ENCODE data around the gene CFHR2.
A peak's percentile ranks its signal among the peaks of the same experiment; 100 is the strongest.
"Not testable (repeated sequence)": the region's sequence is repeated elsewhere in the genome, so short reads cannot be mapped to it uniquely, and the experiment has no call there.

CFHR2 gene

GRCh38 chr1:196943568-196943967 lies at the start of gene CFHR2:
TSS of gene CFHR2 (plus strand) at chr1:196943738. CDS start at chr1:196943881, 143 bp downstream.
- DNase-seq (ENCODE audit: low spot score), result not testable (repeated sequence)

GRCh38 chr1:196896355-196896754 lies 47.2 kb upstream of the CFHR2 start:
- DNase-seq (ENCODE audit: low spot score), result no peak

- no peak for DNase-seq (ENCODE audit: low spot score)
Observed at GRCh38 chr1:196897158-196897828, 46.2 kb upstream of the CFHR2 start.

- no peak for DNase-seq (ENCODE audit: low spot score)
Observed at GRCh38 chr1:196902344-196902743, 41.2 kb upstream of the CFHR2 start.

- DNase-seq (ENCODE audit: low spot score), result no peak
Observed at GRCh38 chr1:196910215-196910614, 33.3 kb upstream of the CFHR2 start.

GRCh38 chr1:196912283-196912682 lies 31.3 kb upstream of the CFHR2 start:
- DNase-seq (ENCODE audit: low spot score), result not testable (repeated sequence)

GRCh38 chr1:196926839-196927238 lies 16.7 kb upstream of the CFHR2 start:
- not testable (repeated sequence) for DNase-seq (ENCODE audit: low spot score)

- not testable (repeated sequence) for DNase-seq (ENCODE audit: low spot score)
Observed at GRCh38 chr1:196932853-196933252, 10.7 kb upstream of the CFHR2 start.

GRCh38 chr1:196933531-196934189 lies 9.9 kb upstream of the CFHR2 start:
- no peak for DNase-seq (ENCODE audit: low spot score)

- DNase-seq (ENCODE audit: low spot score), result not testable (repeated sequence)
Observed at GRCh38 chr1:196941474-196941873, 2.1 kb upstream of the CFHR2 start.

GRCh38 chr1:196951711-196952394 lies 8.3 kb downstream of the CFHR2 start:
- peak; percentile 38 for DNase-seq (ENCODE audit: low spot score)

GRCh38 chr1:196954778-196955177 lies 11.2 kb downstream of the CFHR2 start:
- no peak for DNase-seq (ENCODE audit: low spot score)

GRCh38 chr1:196955926-196956325 lies 12.4 kb downstream of the CFHR2 start:
- no peak for DNase-seq (ENCODE audit: low spot score)

- no peak for DNase-seq (ENCODE audit: low spot score)
Observed at GRCh38 chr1:196960854-196961253, 17.3 kb downstream of the CFHR2 start.

GRCh38 chr1:196970182-196970581 lies 26.6 kb downstream of the CFHR2 start:
- DNase-seq (ENCODE audit: low spot score), result no peak

GRCh38 chr1:196976278-196976677 lies 32.7 kb downstream of the CFHR2 start:
- no peak for DNase-seq (ENCODE audit: low spot score)

GRCh38 chr1:196977278-196977677 lies 33.7 kb downstream of the CFHR2 start, which contains the start of gene CFHR5:
TSS of gene CFHR5 (plus strand) at chr1:196977556. CDS start at chr1:196977665, 109 bp downstream.
- DNase-seq (ENCODE audit: low spot score), result no peak

- no peak for DNase-seq (ENCODE audit: low spot score)
Observed at GRCh38 chr1:196980859-196981258, 37.3 kb downstream of the CFHR2 start.

- not testable (repeated sequence) for DNase-seq (ENCODE audit: low spot score)
Observed at GRCh38 chr1:196982247-196982646, 38.7 kb downstream of the CFHR2 start.

GRCh38 chr1:196991919-196992651 lies 48.5 kb downstream of the CFHR2 start:
- not testable (repeated sequence) for DNase-seq (ENCODE audit: low spot score)

GRCh38 chr1:196993916-196994315 lies 50.4 kb downstream of the CFHR2 start:
- DNase-seq (ENCODE audit: low spot score), result no peak

GRCh38 chr1:196997423-196997822 lies 53.9 kb downstream of the CFHR2 start:
- peak; percentile 84 for DNase-seq (ENCODE audit: low spot score)
